SJCRH30 (cell line): ENCODE results near the gene RCN1. TPM values are rescaled to one million over a fixed set of nuclear protein-coding genes. Genes with fewer than 3 reads are reported as not detected.

Experiments used
- DNase-seq, 2 experiments: peaks; one replicate each; pipeline ENCODE4 v3.0.0-alpha.2; 2015 to 2020
- H3K27ac ChIP-seq: fragments of 250-450 bp; sonication (Bioruptor Pico); 2 replicates; pipeline ENCODE4 v1.5.1; 2020; ENCODE audit warnings: mild to moderate bottlenecking, moderate library complexity
- H3K27me3 ChIP-seq: fragments of 250-450 bp; sonication (Bioruptor Pico); 2 replicates; pipeline ENCODE4 v1.5.1; 2020; ENCODE audit warnings: mild to moderate bottlenecking, moderate library complexity
- H3K36me3 ChIP-seq: fragments of 250-450 bp; sonication (Bioruptor Pico); 2 replicates; pipeline ENCODE4 v1.5.1; 2020; ENCODE audit warnings: mild to moderate bottlenecking, moderate library complexity
- H3K4me1 ChIP-seq: fragments of 250-450 bp; sonication (Bioruptor Pico); 2 replicates; pipeline ENCODE4 v1.5.1; 2020; ENCODE audit warnings: mild to moderate bottlenecking, moderate library complexity
- H3K4me3 ChIP-seq: fragments of 250-450 bp; sonication (Bioruptor Pico); 2 replicates; pipeline ENCODE4 v1.5.1; 2020; ENCODE audit warnings: mild to moderate bottlenecking, moderate library complexity
- H3K9me3 ChIP-seq: fragments of 250-450 bp; sonication (Bioruptor Pico); replicated peaks from 2 replicates; pipeline ENCODE4 v1.5.1; 2020; ENCODE audit warnings: mild to moderate bottlenecking, moderate library complexity
- total RNA-seq: library from RNA; depleted of rRNA; stranded (reverse); fragments of >200 nt; shearing (Covaris generic); gene quantifications from 2 replicates; pipeline ENCODE4 v1.2.3, GENCODE V29; 2014

The RCN1 gene
- total RNA-seq, 1 experiment from 2014 or later: 214 TPM

DNA sequence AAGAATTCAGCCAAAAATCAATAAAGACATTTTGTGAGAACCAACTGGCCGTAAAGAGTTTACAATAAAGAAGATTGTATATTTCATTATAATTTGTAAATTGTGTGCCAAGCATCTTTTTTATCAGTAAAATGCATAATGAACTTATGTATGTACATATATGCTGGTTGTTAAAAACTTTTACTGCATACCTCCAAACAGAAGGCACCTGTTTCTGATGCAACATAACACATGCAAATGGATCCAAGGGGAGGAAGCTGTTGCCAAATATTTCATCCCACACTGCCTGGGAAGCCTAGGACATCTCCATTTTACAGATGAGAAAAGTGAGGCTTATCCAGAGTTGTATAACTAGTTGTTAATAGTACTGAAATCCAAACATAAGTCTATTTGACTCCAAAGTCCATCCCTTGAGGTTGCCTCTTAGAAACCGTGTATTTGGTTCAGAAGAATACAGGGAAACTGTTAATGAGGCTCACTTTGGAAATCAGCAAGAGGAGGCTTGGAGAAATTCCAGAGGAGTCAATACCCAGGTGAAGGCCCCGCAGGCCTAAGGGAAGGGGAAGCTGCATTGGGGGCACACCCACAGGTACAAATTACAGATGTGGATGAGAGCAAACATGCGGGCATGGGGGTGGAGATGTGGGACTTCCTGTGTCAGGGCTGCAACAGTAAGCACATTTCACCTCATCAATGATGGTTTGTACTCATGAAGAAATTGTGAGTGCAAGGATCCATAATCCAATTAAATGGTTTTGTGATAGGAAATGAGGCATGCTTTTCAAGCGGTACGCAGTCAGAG, 51.1 kb downstream of the RCN1 start:
- Histone ChIP-seq H3K27me3 (no peaks in the 10 kb centered on the region), H3K4me1 (peaks cover 29% of the 10 kb centered on the region), H3K27ac (no peak overlapping the region), H3K36me3 (no peaks in the 10 kb centered on the region), H3K9me3 (peaks cover 3% of the 10 kb centered on the region), H3K4me3 (no peak overlapping the region)
- no peak for DNase-seq

DNA sequence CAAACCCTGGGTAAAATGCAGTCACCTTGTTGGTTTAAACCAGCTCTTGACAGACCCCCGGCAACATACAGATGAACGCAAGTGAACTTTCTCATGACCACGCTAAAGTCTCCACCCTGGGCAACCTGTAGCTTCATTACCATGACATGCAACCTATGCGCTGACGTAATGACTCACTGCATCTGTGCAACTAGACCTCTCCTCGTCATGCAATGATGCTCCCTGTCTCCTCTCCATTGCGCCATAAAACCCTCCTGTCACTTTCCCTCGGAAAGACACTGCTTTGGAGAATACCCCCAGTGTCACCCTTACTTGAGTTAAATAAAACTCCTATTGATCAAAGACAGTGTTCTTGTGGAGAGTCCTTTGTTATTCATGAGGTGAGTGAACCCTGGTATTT, 52.5 kb downstream of the RCN1 start:
- Histone ChIP-seq H3K4me3 (no peak overlapping the region), H3K4me1 (peaks cover 17% of the 10 kb centered on the region)

DNA sequence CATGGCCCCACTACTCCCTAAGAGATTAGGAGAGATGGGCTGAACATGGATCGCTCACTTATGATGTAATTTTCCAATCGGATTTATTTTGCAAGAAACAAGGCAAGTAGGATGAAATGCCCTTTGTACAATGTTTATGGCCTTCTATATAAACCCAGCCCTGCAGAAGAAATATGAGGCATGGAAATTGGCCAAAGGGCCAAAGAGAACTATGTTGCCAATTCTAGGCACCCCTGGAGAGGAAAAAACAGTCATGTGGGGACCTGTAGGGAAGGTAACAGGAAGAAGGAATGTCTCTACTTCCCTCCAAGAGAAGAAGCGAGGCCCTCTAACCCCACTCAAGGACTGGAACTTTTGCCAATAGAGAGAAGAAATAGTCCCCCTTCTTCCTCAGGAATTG, 54.4 kb downstream of the RCN1 start:
- no peaks in the 10 kb centered on the region for H3K9me3 ChIP-seq
- H3K27me3 ChIP-seq: 0 out of 2 replicates have a peak, but pooled peaks cover 4% of the 10 kb centered on the region
- H3K4me1 ChIP-seq: peaks cover 7% of the 10 kb centered on the region

More for the DNA sequence above, 52.5 kb downstream of the RCN1 start:
- Histone ChIP-seq H3K27me3 (no peaks in the 10 kb centered on the region), H3K27ac (no peak overlapping the region), H3K36me3 (no peaks in the 10 kb centered on the region), H3K9me3 (peaks cover 3% of the 10 kb centered on the region)
- DNase-seq: no peak

DNA sequence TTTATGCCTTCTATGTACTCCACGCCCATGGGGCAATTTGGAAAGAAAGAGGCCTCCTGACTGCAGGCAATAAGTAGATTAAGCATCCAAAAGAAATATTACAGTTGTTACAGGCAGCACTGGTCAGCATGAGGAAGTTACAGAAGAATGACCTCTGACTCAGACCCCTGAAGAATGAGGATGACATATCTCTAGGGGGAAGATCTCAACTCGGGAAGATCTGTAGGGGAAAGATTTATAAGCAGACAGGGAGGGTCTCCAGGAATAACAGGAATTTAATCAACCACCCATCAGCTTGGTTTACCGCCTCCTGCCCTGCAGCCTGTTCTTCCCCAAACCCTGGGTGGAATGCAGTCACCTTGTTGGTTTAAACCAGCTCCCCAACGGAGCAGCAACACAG, 58.0 kb downstream of the RCN1 start:
- DNase-seq: no peak
- no peak overlapping the region for H3K27ac ChIP-seq
- 0 out of 2 replicates have a peak, but pooled peaks cover 4% of the 10 kb centered on the region for H3K27me3 ChIP-seq
- H3K36me3 ChIP-seq: no peaks in the 10 kb centered on the region
- no peaks in the 10 kb centered on the region; the same call in 1 of the 2 replicates for H3K4me1 ChIP-seq
- H3K4me3 ChIP-seq: no peak overlapping the region
- no peaks in the 10 kb centered on the region for H3K9me3 ChIP-seq

More for the DNA sequence above, 54.4 kb downstream of the RCN1 start:
- Histone ChIP-seq H3K27ac (no peak overlapping the region), H3K4me3 (no peak overlapping the region), H3K36me3 (no peaks in the 10 kb centered on the region)
- DNase-seq: no peak

DNA sequence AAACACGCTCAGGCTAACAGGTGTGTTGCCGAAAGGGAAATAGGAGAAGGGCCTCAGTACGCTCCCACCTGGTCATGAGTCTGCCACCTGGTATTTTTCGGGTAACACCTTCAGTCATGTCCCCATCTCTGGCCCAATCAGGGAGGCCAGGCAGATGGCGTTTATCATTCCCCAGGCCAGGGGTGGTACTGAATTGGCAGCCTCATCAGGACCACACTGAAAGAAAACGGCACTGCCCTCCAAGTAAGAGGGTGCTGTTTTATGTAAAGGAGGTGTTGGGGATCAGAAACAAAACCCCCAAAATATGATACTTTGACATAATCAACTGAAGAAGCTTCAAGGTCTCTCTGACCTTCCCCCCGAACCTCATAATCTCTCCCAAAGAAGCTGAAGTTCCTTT, 58.9 kb downstream of the RCN1 start:
- Histone ChIP-seq H3K27me3 (0 out of 2 replicates have a peak, but pooled peaks cover 4% of the 10 kb centered on the region), H3K4me1 (no peaks in the 10 kb centered on the region; the same call in 1 of the 2 replicates), H3K9me3 (no peaks in the 10 kb centered on the region), H3K4me3 (no peak overlapping the region), H3K27ac (no peak overlapping the region), H3K36me3 (no peaks in the 10 kb centered on the region)
- DNase-seq: no peak

DNA sequence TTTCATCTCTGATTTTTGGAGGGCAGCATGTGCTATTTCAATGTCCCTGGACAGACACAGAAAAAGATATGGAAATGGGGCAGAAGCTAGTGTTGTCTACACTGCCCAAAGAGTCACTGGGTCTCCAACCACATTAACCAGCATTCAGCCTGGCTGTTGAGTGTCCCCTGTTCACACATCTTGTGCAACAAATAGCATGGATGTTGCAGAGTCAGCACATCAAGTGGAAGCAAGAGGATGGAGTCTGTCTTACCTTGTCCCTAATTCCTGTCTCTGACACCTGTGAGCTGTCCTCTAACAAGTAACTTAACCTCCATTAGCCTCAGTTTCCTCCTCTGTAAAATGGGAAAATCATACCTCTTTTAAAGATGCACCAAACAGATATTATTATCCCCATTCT, 60.2 kb downstream of the RCN1 start:
- Histone ChIP-seq H3K27me3 (0 out of 2 replicates have a peak, but pooled peaks cover 4% of the 10 kb centered on the region), H3K36me3 (no peaks in the 10 kb centered on the region), H3K4me1 (no peaks in the 10 kb centered on the region; the same call in 1 of the 2 replicates), H3K27ac (no peak overlapping the region), H3K4me3 (no peak overlapping the region), H3K9me3 (no peaks in the 10 kb centered on the region)
- DNase-seq: no peak

DNA sequence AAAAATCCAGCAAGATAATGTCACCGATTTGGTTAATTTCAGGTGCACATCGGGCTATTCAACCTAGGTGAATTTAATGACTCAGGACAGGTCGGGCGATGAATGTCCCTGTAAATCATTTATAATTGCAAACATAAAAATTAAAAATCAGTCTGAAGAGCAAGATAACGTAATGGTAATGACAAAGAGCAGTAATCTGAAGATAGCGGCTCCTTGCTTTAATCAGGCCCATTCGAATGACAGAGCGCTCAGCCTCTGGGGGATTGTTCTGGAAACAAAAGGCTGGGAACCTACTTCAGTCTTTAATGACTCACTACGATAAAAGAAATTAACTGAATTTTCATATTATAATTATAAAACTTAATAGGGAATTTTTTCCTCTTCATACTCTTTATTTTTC, 61.3 kb downstream of the RCN1 start:
- no peak overlapping the region for H3K27ac ChIP-seq
- 0 out of 2 replicates have a peak, but pooled peaks cover 4% of the 10 kb centered on the region for H3K27me3 ChIP-seq
- no peak for DNase-seq
- H3K4me3 ChIP-seq: no peak overlapping the region
- H3K4me1 ChIP-seq: no peaks in the 10 kb centered on the region; the same call in 1 of the 2 replicates
- no peaks in the 10 kb centered on the region for H3K36me3 ChIP-seq
- no peaks in the 10 kb centered on the region for H3K9me3 ChIP-seq

DNA sequence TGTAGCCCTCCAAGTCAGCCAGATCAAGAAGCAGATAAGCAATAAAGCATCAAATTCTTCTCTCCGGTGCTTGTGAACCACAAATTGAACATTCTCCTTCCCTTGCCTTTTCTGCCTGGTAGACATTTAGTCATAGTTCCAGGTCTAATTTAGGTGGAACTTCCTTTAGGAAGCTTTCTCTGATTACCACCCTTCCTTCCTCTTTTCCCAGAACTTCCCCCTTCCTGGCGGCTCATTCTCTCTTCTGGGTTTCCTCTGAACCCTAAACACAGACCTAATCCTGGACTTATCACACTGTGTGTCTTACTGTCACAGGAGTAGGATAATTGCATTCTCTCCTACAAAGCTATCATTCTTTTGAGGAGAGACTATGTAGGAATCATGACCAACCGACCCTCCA, 61.9 kb downstream of the RCN1 start:
- DNase-seq: no peak
- Histone ChIP-seq H3K27me3 (0 out of 2 replicates have a peak, but pooled peaks cover 4% of the 10 kb centered on the region), H3K4me1 (no peaks in the 10 kb centered on the region; the same call in 1 of the 2 replicates), H3K4me3 (no peak overlapping the region), H3K9me3 (no peaks in the 10 kb centered on the region), H3K27ac (no peak overlapping the region), H3K36me3 (no peaks in the 10 kb centered on the region)

DNA sequence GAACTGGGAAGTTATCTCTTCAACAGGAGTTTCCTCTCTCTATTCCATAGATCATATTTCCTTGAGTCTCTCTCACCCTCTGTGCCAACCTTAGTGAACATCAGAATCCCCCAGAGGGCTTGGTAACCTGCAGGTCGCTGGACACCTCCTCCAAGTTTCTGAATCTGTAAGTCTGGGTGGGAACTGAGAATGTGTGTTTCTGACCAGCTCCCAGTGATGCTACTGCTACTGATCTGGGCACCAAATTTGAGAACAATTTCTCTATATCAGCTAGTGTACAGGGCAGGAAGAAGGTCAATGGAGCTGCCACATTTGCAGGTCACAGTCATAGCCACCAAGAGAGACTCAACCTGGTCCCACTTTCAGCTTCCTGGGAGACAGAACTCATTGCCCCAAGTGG, 62.9 kb downstream of the RCN1 start:
- no peaks in the 10 kb centered on the region for H3K36me3 ChIP-seq

DNA sequence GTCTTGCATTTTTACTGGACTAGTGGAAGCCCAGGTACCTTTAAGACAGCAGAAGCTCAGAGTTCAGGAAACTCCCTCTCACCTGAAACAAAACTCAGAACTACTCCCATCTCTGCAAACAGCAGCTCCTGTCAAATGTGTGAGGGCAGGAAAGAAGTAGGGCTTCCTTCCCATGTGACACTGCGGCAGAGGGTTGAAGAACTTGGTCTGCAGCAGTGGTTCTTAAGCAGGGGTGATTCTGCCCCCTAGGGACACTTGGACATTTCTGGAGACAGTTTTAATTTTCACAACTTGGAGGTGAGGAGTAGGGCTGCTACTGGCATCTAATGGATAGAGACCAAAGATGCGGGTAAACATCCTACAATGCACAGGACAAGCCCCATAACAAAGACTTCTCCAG, 63.4 kb downstream of the RCN1 start:
- Histone ChIP-seq H3K36me3 (no peaks in the 10 kb centered on the region), H3K4me3 (no peak overlapping the region), H3K27me3 (0 out of 2 replicates have a peak, but pooled peaks cover 4% of the 10 kb centered on the region), H3K27ac (no peak overlapping the region), H3K9me3 (no peaks in the 10 kb centered on the region), H3K4me1 (no peaks in the 10 kb centered on the region; the same call in 1 of the 2 replicates)
- peak; percentile 15 to 34 for DNase-seq

More for the DNA sequence above, 62.9 kb downstream of the RCN1 start:
- H3K27ac ChIP-seq: no peak overlapping the region
- H3K27me3 ChIP-seq: 0 out of 2 replicates have a peak, but pooled peaks cover 4% of the 10 kb centered on the region
- no peak overlapping the region for H3K4me3 ChIP-seq
- DNase-seq: no peak
- H3K4me1 ChIP-seq: no peaks in the 10 kb centered on the region; the same call in 1 of the 2 replicates
- H3K9me3 ChIP-seq: no peaks in the 10 kb centered on the region
